Astrocyte (in vitro differentiated cells and primary cell): ENCODE results near the gene PIGN.

ENCODE experiments used
- EZH2 ChIP-seq: IDR thresholded peaks from 2 replicates; pipeline ENCODE4 v1.6.1; 2012; ENCODE audit warnings: mild to moderate bottlenecking, low read length, inconsistent platforms; ENCODE audit not compliant: insufficient read depth
- TF ChIP-seq, protein P1 (sequence below): IDR thresholded peaks from 2 replicates; pipeline ENCODE4 v1.5.1; 2011; ENCODE audit warnings: low read depth, mild to moderate bottlenecking, inconsistent platforms, low read length, moderate library complexity; ENCODE audit not compliant: insufficient read depth

DNA sequence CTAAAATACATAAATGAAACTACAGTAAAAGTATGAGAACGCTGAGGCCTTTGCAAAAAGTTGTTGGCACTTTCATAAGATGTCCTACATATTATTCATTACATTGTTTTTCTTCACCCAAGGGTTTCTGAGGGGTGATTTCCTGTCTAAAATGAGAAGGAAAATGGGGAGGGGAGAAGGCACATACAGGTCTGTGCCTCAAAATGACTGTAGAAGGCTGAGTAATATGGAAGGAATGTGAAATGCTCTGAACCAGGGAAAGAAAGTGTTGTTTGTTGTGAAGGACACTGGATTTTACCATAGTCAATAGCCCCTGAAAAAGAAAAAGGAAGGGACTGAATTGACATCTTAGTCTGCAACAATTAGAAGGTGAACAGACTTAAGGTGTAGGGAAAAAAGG is 194.6 kb downstream of the PIGN start:
- TF ChIP-seq, protein P1, sequence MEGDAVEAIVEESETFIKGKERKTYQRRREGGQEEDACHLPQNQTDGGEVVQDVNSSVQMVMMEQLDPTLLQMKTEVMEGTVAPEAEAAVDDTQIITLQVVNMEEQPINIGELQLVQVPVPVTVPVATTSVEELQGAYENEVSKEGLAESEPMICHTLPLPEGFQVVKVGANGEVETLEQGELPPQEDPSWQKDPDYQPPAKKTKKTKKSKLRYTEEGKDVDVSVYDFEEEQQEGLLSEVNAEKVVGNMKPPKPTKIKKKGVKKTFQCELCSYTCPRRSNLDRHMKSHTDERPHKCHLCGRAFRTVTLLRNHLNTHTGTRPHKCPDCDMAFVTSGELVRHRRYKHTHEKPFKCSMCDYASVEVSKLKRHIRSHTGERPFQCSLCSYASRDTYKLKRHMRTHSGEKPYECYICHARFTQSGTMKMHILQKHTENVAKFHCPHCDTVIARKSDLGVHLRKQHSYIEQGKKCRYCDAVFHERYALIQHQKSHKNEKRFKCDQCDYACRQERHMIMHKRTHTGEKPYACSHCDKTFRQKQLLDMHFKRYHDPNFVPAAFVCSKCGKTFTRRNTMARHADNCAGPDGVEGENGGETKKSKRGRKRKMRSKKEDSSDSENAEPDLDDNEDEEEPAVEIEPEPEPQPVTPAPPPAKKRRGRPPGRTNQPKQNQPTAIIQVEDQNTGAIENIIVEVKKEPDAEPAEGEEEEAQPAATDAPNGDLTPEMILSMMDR = no peak
- no peak for TF ChIP-seq EZH2
